Activated CD4-positive, alpha-beta T cell treated with anti-CD3 and anti-CD28 coated beads for 48 hours (primary cell): ENCODE measurements around the gene OXER1.
A peak's percentile ranks its signal among the peaks of the same experiment; 100 is the strongest.

ENCODE experiments used
- DNase-seq: peaks from one replicate; pipeline ENCODE4 v3.0.0-alpha.2; 2020

The OXER1 gene, protein sequence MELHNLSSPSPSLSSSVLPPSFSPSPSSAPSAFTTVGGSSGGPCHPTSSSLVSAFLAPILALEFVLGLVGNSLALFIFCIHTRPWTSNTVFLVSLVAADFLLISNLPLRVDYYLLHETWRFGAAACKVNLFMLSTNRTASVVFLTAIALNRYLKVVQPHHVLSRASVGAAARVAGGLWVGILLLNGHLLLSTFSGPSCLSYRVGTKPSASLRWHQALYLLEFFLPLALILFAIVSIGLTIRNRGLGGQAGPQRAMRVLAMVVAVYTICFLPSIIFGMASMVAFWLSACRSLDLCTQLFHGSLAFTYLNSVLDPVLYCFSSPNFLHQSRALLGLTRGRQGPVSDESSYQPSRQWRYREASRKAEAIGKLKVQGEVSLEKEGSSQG

DNA sequence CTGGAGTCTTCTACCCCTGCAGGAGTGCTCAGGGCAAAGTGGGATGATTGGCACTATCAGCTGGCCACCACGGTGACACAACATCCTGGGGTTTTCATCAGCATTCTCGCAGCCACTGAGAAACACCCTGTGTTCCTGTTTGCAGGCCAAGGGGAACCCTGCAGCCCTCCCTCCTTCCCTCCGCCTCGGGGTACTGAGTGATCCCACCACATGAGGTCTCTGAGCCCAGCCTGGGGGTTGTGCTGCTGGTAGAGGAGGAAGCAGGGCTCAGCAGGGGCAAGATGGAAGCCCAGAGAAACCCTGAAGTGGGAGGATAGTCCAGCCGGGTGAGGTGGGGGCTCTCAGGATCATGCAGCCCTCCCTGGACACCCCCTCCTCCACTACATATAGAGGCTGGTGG is at the start of gene OXER1:
TSS of gene OXER1 (minus strand) at position 40 of the 400 bp plus-strand sequence. CDS start 73 bp downstream, outside the sequence.
- DNase-seq: no peak

DNA sequence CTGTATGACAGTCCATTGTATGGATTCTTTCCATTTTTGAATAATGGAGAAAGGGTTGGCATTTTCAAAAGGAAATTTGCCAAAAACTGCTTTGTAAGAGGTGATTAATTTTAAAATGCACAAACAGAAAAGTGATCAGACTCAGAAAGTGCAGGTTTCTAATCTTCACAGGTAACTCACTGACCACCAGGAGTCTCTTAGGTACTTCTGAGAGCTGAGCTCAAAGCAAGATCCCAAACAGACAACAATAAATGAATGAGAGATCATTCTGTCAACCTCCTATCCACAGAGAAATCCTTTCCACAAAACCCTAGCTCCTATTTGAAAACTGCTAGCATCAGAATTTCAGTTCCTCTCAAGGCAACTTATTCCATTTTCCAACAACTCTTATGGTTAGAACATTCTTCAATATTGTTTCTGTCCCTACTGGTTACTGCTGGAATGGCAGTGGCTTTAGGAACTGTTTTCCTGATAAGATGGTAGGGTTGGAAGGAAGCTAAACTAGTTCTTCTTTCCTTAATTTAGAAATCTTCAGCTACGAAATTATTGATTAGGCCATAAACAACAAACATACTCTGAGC is 49.1 kb upstream of the OXER1 start:
- no peak for DNase-seq

DNA sequence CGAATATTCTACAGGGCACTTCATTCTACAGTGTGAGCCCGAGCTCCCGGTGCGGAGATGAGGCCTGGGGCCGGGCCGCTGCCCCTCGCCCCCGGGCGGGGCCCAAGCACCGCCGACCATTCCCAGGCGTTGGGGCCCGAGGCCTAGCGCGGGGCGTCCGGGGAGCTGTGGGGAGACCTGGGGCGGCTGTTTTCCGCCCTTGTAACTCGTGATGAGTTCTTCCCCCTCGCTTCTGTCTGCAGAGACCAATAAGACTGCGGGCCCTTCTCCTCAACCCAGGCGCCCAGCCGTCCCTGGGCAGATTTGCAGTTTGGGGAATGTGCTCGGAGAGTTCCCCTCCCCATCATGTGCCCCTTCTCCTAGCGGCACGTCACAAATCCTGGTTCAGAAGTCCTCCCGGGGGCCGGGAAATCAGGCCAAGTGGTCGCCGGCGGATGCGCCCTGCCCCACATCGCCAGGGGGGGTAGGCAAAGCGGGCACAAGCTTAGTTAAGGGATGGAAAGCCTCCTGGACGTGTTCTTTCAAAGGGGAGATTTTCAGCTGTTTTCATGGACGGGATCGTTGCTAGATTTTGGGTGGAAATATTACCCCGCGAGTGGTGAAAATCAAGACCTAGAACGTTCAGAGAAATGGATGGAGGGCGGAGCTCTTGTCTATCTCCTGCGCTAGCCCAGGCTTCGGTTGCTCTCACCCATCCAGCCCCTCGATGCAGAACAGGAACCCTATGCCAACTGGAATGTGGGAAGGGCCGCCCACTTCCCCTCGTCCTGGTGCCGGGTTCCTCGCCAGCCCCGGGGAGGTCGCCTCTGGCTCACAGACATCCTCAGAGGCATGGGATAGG is 47.3 kb upstream of the OXER1 start:
- DNase-seq: peak; percentile 59

DNA sequence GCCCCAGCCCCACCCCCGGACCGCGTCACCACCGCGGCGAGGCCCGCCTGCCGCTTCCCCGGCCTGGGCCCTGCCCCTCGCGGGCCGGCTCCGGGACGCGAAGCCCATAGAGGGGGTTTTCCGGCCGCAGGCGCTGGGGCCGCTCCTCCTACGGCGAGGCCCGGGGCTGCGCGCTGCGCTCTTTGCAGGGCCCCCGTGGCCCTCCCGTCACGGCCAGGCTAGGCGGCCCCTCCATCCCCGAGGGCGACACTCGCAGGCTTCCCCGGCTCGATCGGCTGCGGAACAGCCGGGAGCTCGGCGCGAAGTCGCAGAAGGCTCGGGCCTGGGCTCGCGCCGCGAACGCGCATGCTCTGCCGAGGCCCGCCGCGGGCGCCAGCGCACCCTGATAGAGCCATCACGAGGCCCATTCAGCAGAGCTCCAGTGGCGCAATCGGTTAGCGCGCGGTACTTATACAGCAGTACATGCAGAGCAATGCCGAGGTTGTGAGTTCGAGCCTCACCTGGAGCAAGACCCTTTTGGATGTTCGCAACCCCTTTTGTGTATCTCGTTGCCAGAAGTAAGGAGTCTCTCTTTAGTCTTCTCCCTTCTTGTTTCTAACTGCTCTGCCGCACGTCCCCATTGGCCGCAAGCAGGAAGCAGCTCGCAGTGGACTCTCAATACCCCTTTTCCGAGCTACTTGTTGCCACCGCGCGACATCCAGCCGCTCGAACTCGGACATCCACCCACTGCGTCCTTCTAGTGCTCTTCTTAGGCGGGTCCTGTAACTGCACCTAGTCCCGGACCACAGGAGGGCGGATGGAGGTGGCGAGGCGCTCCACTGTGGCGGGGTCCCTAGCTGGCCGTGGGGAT is 46.4 kb upstream of the OXER1 start:
- peak; percentile 97 for DNase-seq

DNA sequence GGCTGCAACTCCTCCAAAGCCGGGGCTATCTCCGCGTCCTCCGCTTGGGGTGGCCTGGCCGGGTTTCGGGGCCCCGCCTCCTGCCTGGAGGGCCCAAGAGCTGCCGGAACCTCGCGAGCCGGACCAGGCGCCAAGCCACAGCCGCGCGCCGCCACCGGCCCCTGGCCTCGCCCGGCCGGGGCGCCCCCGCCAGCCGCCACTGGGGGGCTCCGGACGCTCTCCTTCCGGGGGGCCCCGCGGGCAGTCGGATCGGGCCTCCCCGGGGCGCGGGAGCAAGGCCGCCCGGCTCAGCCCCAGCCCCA is 45.8 kb upstream of the OXER1 start:
- peak; percentile 73 for DNase-seq

DNA sequence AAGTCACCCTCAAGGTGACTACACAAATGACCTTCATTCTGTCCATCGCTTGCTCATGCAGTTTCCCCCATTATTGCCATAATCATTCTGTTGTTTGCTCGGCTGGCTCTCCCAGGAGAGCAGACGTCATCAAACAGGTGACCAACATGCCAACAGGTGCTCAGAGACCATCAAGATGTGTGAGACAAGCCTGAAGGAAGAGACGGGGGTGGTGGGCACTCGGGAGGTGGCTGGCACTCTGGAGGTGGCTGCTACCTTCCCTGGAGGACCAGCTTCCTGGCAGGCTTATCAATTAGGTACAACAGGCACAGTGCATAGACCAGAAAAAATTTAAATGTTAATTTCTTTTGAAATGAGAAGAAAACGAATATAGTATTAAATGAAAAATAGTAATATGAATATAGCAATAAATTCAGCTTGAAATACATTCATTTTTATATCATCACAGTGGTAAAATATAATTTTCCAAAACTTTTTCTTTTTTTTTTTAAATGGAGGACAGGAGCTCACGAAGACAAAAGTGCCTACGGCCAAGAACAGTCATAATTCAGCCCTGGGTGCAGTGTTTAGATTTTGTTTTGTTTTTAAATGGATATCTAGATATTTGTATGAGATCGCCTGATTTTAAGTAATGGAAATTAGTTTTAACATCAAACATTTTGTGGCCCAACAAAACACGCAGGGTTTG is 45.3 kb upstream of the OXER1 start:
- DNase-seq: no peak

DNA sequence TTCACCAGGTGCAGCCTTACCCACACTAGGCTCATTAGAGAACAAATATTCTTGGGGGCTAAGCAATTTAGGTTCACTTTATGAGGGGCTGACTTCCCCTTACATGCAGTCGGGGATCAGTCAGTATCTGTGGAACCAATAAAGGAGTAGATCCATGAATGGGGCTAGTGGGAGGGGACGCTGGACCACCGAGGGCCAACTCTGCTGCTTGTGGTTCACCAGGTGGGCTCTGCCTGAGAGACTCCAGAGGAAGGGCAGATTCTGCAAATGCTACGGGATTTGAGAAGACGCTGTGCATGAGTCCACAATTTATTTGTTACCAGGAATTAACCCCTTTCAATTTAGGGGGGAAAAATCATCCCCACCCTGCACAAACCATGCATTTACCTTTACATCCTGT is 44.4 kb upstream of the OXER1 start:
- DNase-seq: no peak

DNA sequence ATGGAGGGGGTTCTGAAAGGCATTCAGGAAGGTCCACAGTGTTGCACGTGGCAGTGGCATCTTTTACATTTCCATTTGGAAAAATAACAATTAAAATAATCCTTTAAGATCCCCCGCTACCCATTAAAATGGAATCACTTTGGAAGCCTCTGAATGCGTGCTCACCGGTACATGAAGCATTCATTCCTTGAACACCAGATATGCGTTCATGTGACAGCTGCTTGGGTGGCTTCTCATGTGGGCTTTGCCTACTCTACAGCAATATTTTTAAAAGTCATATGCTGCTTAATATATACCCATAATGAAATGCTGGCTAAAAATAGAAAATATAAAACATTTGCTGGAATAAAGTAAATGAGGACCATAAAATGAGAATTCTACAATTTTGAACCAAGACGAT is 42.9 kb upstream of the OXER1 start:
- no peak for DNase-seq

DNA sequence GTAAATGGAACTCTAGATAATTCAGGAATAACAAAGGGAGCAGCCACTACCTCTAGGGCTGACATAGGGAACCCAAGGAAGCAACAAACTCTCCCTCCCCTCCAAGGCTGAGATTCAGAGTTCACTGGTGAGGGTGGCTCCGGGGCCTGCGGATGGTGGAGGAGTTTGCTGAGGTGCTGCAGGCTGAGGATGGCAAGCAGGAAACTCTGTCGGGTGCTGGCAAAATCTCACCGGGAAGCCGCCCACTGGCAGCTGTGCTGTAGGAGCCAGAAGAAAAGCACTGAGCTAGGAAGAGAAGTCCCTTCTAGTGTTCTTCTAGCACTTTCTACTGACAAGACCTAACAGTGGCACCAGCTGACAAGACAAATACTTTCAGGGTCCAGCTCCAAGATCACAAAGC is 41.0 kb upstream of the OXER1 start:
- no peak for DNase-seq

DNA sequence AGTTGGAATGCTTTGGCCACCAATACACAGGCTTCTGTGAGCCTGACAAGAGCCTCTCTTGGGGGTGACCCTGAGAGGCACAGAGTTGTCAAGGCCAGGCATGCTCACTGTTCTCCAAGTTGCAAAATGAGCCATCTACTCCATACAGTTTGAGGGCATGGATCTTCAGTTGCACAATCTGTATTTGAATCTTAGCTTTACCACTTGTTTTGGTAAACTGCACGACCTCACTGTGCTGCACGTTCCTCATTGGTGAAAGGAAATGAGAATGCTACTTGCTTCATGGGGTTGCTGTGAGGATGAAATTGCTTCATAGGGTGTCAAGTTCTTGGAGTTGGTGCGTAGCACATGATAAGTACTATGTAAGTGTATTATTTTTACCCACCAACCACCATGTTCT is 40.4 kb upstream of the OXER1 start:
- DNase-seq: no peak

DNA sequence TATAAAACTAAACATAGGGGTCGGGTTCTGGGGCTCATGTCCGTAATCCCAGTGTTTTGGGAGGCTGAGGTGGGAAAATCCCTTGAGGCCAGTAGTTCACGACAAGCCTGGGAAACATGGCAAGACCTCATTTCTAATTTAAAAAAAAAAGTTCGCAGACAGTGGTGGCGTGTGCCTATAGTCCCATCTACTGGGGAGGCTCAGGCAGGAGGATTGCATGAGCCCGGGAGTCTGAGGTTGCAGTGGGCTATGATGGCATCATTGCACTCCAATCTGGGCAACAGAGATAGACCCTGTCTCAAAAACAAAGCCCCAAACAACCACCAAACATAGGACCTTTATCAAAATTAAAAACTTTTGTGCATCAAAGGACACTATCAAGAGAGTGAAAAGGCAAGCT is 38.2 kb upstream of the OXER1 start:
- DNase-seq: no peak

DNA sequence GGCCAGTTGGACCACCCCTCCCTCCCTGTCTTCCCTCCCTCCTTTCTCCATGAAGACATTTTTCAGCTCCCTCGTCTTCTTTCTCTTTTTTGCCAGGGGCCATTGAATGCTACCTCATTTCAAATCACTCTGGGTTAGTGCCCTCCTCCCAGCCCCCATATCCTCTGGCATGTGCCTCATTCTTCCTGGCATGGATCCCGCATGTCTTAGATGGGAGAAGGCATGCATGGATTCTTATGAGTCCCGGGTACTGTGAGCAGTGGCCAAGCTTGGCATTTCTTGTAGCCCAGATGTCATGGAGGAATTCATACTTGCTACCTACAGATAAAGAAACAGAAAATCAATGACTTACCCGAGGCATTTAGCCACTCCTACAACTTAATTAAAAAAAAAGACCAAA is 37.4 kb upstream of the OXER1 start:
- DNase-seq: no peak

DNA sequence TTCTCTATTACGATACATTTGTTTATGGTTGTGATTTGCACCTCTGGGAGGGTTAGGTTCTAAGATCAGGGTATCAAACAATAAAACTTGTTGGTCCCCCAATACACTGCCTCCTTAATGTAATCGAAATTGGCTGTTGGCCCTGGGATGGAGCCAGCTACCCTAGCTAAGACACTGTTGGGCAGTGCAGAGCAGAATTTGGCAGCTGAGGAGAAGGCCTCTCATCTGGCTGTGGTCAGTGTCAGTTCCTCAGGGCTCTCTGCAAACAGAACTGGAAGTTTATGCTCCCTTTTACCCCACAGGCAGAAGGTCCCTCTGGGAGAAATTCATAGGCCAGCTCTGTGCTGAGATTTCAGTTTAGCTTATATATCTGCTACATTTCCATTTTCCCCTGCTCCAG is 37.0 kb upstream of the OXER1 start:
- no peak for DNase-seq

DNA sequence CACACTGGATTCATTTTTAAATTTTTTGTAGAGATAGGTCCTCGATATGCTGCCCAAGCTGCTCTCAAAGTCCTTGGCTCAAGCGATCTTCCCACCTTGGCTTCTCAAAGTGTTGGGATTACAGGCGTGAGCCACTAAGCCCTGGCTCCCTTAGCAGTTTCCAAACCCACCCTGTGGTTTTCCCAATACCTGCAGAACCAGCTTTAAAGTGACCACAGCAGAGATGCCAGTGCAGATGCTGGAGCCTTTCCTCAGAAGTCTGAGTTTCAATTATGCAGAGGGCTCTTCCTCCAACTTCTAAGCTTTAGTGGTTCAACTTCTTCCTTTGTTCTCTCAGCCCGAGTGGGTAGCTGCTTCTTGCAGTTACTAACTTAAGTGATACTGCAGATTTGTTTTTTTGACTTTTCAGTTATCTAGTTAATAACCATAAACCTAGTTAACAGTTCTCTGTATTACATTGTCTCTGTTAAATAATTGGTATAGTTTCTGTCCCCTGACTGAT is 36.6 kb upstream of the OXER1 start:
- no peak for DNase-seq

DNA sequence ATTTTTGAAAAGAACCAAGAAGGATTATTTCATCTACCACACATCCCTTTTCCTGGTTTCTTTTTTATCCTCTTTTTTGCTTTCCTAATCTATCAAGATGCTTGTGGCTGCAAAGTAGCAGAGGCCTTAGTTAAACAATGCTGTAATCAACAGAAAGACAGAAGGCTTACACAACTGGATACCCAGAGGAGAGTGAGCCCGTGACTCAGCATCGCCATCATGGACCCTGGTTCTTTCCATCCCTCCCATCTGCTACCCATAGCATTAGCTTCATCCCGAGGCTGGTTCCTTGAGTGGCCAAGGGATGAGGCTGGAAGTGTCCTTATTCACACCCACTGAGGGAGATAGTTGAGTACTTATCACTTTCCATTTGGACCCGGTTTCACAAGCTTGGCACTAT is 35.9 kb upstream of the OXER1 start:
- DNase-seq: no peak

DNA sequence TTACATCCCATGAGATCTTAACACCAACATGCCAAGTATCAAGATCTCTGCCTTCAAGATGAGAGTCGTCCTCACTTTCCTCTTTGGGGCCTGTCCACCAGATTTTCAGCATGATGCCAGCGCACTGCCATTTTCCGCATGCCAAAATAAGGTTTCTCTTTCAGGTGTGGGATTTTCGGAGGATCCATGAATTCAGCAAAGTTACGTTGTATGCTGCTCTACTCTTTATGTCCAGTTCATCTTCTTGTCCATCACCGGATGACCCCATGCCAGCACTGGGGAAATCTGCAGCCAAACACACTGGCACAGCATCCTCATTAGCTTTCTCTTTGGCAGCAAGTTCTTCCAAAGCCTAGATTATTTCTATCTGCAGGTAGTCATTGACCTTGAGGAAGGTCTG is 33.3 kb upstream of the OXER1 start:
- DNase-seq: no peak

DNA sequence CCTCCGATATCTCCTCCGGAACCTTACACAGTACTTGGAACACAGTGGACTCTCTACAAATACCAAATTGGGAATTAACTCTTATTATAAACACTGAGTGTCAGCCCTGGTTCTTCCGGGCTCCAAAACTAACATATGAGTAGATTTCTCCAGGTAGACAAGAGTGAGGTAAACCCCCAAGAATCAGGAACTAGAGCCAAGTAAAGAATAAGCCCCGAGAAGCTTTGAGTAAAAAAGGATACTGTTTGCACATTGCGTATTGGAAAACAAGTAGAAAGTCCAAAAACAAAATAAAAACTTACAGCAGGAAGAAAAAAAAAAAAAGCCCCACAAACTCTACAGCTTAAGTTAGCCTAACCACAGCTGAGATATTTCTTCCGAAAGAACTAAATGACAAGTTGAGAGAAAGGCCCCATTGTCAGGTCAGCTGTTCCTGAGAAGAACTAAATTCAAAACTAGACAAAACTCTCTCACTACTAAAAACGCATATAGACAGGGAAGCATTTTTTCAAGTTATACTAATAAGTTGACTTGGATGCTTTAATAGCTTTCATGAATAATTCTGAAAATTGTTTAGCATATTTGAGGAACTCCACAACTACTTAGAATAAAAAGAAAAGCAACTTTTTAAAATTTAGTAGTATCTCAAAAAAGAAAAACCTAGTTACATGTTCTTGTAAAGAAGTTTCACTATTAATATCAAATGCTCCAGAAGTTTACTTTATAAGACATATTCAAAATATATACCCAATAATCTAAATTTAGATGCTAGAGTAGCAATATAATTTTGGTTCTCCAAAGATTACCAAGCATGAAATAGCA is 32.7 kb upstream of the OXER1 start:
- DNase-seq: no peak

DNA sequence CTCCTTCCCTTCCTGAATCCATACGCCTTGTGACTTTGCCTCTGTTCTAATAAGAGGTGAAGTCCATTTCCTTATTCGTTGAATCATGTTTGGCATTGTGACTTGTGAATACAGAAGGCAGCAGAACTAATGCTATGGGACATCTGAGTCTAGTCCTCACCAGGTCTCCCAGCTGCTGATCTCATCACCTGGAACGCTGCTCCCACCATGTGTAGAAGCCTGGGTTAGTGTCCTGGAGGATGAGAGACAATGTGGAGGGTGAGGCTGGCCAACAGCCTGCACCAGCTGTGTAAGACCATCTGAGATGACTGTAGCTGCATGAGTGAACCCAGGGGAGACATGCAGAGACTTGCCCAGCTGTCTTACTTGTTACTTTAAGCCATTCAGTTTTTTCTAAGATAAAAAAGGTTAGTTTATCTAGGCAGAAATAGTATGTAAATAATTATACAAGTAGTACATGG is 31.9 kb upstream of the OXER1 start:
- DNase-seq: no peak

DNA sequence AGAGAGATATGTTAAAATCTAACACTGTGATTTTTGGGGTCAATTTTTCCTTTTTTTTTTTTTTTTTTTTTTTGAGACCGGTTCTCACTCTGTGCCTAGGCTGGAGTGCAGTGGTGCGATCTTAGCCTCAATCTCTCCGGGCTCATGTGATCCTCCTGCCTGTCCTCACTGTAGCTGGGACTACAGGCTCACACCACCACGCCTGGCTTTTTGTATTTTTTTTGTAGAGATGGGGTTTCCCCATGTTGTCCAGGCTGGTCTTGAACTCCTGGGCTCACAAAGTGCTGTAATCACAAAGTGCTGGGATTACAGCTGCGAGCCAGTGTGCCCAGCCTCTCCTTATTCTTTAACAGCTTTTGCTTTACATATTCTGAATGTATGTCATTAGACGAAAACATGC is 31.3 kb upstream of the OXER1 start:
- DNase-seq: no peak

DNA sequence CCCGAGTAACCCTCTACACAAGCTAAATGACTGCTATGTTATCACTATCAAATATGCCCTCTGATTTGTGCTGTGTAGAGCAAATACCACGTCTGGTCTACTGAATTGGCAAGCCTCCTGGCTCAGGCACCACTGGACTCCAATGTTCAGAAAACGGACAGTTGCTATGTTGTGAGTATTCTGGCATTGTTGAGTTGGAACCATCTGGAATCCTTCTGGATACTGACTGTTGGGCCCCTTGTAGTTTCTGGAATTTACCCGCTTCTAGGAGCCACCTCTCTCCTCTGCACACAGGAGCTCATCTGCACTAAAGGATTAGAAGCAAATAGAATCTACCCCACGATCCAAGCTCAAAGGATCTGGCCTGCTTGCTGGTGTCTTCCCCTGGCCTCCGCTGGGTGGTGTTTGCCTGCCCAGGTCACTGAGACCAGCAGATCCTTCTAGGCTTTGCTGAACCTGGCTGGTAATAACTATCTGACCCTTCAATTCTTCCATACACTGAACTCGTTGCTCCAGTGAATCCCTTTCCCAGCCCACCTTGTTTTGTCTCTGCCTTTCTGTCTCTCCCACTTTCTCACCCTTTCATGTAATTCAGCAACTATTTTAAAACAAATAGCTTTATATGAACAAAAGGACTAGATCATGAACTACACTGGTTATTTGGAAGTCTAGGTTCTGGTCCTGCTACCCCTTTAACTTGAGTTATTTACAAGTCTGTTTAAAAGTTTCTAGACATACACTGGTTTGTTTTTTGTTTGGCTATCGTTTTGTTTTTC is 30.5 kb upstream of the OXER1 start:
- DNase-seq: no peak
